Skeletal muscle tissue (tissue), 4 donors: Measurements from ENCODE around the gene CARD11. TPM values are rescaled to one million over a fixed set of nuclear protein-coding genes. Genes with fewer than 3 reads are reported as not detected.

Experiments used
- H3K27ac ChIP-seq: one replicate; pipeline ENCODE4 v1.7.0; 2013; ENCODE audit warnings: mild to moderate bottlenecking, low read depth, low read length, inconsistent platforms
- H3K27me3 ChIP-seq, 3 donors: one replicate each; pipeline ENCODE4 v1.7.0; 2013; ENCODE audit warnings: low read length in 3 of 3; ENCODE audit not compliant: control insufficient read depth in 3 of 3, insufficient read depth in 3 of 3
- H3K36me3 ChIP-seq, 3 donors: one replicate each; pipeline ENCODE4 v1.7.0; 2013; ENCODE audit warnings: low read length in 3 of 3; ENCODE audit not compliant: control insufficient read depth in 3 of 3, insufficient read depth in 3 of 3
- H3K4me1 ChIP-seq, 3 donors: one replicate each; pipeline ENCODE4 v1.7.0; 2013; ENCODE audit warnings: low read length in 3 of 3, mild to moderate bottlenecking in 3 of 3; ENCODE audit not compliant: control insufficient read depth in 3 of 3, insufficient read depth in 3 of 3
- H3K4me3 ChIP-seq, 3 donors: one replicate each; pipeline ENCODE4 v1.7.0; 2013; ENCODE audit warnings: low read length in 3 of 3
- H3K9ac ChIP-seq, 3 donors: one replicate each; pipeline ENCODE4 v1.7.0; 2013; ENCODE audit warnings: low read length in 3 of 3, mild to moderate bottlenecking in 3 of 3, moderate library complexity in 2 of 3, low read depth in 1 of 3
- H3K9me3 ChIP-seq, 3 donors: one replicate each; pipeline ENCODE4 v1.7.0; 2013; ENCODE audit warnings: low read length in 3 of 3; ENCODE audit not compliant: control insufficient read depth in 3 of 3
- total RNA-seq: library from RNA; depleted of rRNA; stranded (reverse); fragments of >200 nt; gene quantifications from one replicate; pipeline ENCODE4 v1.2.3, GENCODE V29; 2014
- donor health status: Osteomylitis.

Gene CARD11
- total RNA-seq, 1 donor from 2014 or later, result 1.0 TPM

DNA sequence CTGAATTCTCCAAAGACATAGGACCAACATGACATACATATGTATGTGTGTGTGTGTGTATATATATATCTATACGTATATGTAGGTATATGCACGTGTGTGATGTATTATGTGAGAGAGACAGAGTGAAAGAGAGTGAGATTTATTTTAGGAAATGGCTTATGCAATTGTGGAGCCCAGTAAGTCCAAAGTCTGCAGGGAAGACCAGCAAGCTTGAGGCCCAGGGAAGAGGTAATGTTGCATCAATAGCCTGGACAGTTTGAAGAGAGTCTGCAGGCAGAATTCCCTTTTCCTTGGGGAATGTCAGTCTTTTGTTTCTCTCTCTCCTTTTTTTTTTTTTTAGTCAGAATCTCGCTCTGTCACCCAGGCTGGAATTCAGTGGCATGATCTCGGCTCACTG lies 33.0 kb upstream of the CARD11 start:
- H3K27me3 ChIP-seq, result peaks cover 0 to 6% (median 0%) of the 10 kb centered on the region in 3 donors
- no peak overlapping the region for H3K4me3 ChIP-seq
- H3K36me3 ChIP-seq, result no peaks in the 10 kb centered on the region
- H3K4me1 ChIP-seq, result no peaks in the 10 kb centered on the region
- peaks cover 0 to 4% (median 0%) of the 10 kb centered on the region in 3 donors for H3K9me3 ChIP-seq
- no peak overlapping the region for H3K27ac ChIP-seq
- no peak overlapping the region for H3K9ac ChIP-seq

DNA sequence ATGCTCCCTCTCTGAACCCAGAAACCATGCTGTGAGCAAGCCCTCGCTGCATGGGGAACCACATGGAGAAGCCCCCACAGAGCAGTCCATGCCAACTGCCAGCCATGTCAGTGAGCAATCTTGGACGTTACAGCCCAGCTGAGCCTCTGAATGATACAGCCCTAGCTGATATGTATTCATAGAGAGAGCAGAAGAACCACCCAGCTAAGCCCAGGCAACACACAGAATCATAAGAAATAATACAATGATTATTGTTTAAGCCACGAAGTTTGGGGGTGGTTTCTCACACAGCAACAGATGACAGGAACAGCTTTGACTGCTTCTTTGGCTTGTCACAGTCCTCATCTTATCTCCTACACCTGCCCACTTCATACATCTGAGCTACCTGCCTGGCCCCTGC lies 32.5 kb upstream of the CARD11 start:
- H3K9ac ChIP-seq, result no peak overlapping the region
- no peaks in the 10 kb centered on the region for H3K4me1 ChIP-seq
- H3K36me3 ChIP-seq, result no peaks in the 10 kb centered on the region
- H3K9me3 ChIP-seq, result peaks cover 0 to 4% (median 0%) of the 10 kb centered on the region in 3 donors
- H3K4me3 ChIP-seq, result no peak overlapping the region
- peaks cover 0 to 6% (median 0%) of the 10 kb centered on the region in 3 donors for H3K27me3 ChIP-seq
- H3K27ac ChIP-seq, result no peak overlapping the region

DNA sequence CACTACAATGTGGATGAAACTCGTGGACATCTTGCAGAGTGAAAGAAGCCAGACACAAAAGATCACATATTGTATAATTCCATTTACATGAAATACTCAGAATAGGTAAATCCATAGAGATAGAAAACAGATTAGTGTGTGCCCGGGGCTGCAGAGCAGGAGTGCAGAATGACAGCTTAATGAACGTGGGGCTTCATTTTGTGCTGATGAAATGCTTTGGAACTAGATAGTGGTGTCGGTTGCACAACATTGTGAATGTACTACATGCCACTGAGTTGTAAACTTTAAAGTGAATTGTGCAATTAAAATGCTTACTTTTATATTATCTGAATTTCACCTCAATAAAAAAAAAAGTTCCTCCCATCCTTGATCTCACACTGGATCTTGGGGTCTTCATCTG lies 31.8 kb upstream of the CARD11 start:
- Histone ChIP-seq H3K4me3 (no peak overlapping the region), H3K36me3 (no peaks in the 10 kb centered on the region), H3K4me1 (no peaks in the 10 kb centered on the region), H3K27ac (no peak overlapping the region), H3K9ac (no peak overlapping the region), H3K27me3 (peaks cover 0 to 6% (median 0%) of the 10 kb centered on the region in 3 donors), H3K9me3 (peaks cover 0 to 4% (median 0%) of the 10 kb centered on the region in 3 donors)

DNA sequence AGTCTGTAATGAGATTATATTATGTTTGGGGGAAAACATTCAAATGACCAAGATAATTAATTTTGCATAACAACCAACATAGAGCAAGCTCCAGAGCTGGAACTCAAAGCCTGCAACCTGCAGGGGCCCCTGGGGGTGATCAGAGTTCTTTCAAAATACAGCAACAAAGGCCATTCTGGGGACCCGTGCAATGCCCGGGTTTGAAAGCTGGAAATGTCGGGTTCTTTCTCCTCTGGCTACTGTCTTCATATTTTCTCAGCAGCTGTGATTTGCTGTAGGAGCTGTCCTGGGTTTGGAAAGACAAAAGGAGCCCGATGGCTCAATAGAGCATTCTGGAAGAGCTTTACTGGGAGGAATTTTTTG lies 30.8 kb upstream of the CARD11 start:
- no peak overlapping the region for H3K4me3 ChIP-seq
- H3K27ac ChIP-seq, result no peak overlapping the region

DNA sequence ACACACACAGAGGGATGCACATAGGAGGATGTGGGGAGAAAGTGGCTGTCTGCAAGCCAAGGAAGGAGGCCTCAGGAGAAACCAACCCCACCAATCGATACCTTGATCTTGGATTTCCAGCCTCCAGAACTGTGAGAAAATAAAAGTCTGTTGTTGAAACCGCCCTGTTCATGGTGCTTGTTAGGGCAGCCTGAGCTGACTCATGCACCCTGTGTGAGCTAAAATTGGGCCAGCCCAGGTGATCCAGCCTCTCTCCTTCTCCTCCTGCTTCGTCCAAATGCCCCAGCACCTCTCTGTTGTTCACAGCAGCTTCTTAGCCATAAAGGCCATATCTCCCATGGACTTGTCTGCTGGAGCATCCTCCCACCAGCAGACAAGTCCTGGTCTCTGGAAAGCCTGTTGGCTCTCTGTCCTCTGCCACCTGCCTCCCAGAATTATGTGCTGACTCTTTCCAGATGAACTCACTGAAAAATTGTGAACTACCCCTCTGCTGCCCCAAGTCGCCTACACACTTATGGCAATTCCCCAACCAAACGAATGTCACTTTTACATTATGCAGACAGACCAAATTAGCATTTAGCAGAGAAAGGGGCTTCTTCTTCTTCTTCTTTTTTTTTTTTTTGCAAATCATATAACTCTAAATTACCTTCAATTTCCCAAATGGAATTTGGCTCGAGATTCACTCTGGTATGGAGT lies 30.2 kb upstream of the CARD11 start:
- Histone ChIP-seq H3K4me3 (no peak overlapping the region), H3K4me1 (no peaks in the 10 kb centered on the region), H3K27ac (no peak overlapping the region), H3K9me3 (peaks cover 2 to 4% (median 4%) of the 10 kb centered on the region in 3 donors), H3K9ac (no peak overlapping the region), H3K36me3 (no peaks in the 10 kb centered on the region), H3K27me3 (peaks cover 0 to 6% (median 0%) of the 10 kb centered on the region in 3 donors)

More for the DNA sequence above, 30.8 kb upstream of the CARD11 start:
- peaks cover 0 to 6% (median 0%) of the 10 kb centered on the region in 3 donors for H3K27me3 ChIP-seq
- no peaks in the 10 kb centered on the region for H3K36me3 ChIP-seq
- no peak overlapping the region for H3K9ac ChIP-seq
- peaks cover 2 to 4% (median 4%) of the 10 kb centered on the region in 3 donors for H3K9me3 ChIP-seq
- no peaks in the 10 kb centered on the region for H3K4me1 ChIP-seq

DNA sequence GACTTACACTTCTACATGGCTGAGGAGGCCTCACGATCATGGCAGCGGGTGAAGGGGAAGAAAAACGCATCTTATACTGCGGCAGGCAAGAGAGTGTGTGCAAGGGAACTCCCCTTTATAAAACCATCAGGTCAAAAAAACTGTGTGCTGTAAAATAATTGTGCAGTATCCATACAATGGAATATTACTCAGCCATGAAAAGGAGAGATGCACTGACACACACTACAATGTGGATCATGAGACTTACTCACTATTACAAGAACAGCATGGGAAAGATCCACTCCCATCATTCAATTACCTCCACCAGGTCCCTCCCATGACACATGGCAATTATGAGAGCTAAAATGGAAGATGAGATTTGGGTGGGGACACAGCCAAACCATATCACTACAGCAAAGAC lies 27.2 kb upstream of the CARD11 start:
- Histone ChIP-seq H3K4me1 (no peaks in the 10 kb centered on the region), H3K27me3 (peaks cover 0 to 2% (median 0%) of the 10 kb centered on the region in 3 donors), H3K9ac (no peak overlapping the region), H3K36me3 (no peaks in the 10 kb centered on the region), H3K4me3 (no peak overlapping the region), H3K27ac (no peak overlapping the region), H3K9me3 (peaks cover 0 to 4% (median 2%) of the 10 kb centered on the region in 3 donors)

DNA sequence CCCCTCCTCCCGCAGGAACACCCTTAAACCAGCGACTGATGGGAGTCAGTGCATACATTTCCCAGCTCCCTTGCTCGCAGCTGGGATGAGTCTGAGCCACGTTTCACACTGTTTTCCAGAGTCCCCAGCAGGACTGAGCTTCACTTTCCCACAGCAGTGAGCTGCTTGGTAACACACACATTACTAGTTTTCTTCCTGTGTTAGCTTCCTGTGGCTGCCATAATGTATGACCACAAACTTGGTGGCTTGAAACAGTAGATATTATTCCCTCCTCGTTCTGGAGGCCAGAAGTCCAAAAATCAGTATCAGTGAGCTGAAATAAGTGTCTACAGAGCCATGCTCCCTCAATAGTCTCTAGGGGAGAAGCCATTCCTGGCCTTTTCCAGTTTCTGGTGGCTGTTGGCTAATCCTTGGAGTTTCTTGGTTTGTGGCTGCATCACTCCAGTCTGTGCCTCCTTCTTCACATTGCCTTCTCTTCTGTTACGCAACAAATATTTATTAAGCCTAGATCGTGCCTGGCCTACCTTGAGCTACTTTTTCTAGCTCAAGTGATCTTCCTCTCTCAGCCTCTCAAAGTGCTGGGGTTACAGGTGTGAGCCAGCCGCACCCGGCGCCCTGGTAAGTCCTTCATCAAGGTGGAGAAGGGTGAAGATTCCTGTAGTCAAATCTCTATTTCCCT lies 26.2 kb upstream of the CARD11 start:
- Histone ChIP-seq H3K9ac (no peak overlapping the region), H3K9me3 (peaks cover 0 to 4% (median 2%) of the 10 kb centered on the region in 3 donors), H3K27me3 (peaks cover 0 to 4% (median 0%) of the 10 kb centered on the region in 3 donors), H3K4me3 (no peak overlapping the region), H3K36me3 (no peaks in the 10 kb centered on the region), H3K27ac (no peak overlapping the region), H3K4me1 (no peaks in the 10 kb centered on the region)

DNA sequence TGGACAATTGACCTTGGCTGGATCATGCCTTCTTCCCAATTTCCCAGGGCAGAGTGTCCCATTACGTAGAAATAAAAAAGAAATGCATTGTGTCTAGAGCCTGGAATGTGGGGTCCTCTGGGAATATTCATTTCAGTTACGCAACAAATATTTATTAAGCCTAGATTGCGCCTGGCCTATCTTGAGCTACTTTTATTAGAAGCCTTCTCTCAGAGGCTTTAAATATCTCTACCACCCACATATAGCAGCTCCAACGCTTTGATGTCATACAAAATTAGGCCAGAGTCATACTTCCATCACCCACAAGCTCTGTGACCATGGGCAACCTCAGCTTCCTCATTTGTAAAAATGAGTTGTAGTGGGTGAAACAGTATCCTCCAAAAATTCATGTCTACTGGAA lies 24.9 kb upstream of the CARD11 start:
- Histone ChIP-seq H3K9me3 (peaks cover 0 to 4% (median 2%) of the 10 kb centered on the region in 3 donors), H3K27me3 (peaks cover 0 to 5% (median 3%) of the 10 kb centered on the region in 3 donors), H3K9ac (no peak overlapping the region), H3K4me1 (no peaks in the 10 kb centered on the region), H3K4me3 (no peak overlapping the region), H3K36me3 (no peaks in the 10 kb centered on the region), H3K27ac (no peak overlapping the region)

DNA sequence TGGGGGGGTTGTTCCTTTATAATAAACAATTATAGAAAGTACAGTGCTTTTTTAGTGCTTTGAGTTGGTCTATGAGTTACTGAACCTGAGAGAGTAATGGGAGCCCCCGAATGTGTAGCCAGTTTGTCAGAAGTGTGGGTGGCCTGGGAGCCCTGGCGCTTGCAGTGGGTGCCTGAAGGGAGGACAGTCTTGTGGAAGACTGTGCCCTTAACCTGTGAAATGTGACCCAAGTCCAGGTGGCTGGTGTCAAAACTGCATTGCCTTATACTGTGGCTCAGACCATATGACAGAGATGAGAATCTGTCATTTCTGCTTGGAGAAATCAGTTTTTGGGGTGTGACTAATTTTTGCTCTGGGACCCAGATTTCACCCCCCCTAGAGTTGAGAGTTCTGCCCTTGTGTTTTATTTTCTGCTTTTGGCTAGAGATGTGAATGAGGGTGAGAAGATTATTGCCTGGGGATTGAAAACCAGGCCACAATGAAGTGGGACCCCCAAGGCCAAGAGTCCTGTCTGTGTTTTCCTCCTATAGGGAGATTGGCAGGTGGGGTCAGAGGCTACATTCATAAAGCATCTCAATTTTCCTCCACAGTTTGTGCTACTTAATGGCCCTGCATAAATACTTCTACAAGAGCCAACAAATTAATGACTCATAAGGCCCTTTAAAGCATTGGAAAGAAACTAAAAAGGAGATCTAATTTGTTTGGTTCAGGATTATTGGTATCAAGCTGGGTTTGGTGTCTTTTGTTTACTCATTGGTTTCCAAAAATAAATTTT lies 24.1 kb upstream of the CARD11 start:
- H3K27me3 ChIP-seq, result peaks cover 0 to 5% (median 3%) of the 10 kb centered on the region in 3 donors
- no peak overlapping the region for H3K9ac ChIP-seq
- no peaks in the 10 kb centered on the region for H3K36me3 ChIP-seq
- peaks cover 0 to 4% (median 2%) of the 10 kb centered on the region in 3 donors for H3K9me3 ChIP-seq
- no peaks in the 10 kb centered on the region for H3K4me1 ChIP-seq
- no peak overlapping the region for H3K27ac ChIP-seq
- H3K4me3 ChIP-seq, result no peak overlapping the region
